Heart right ventricle (tissue), 16 donors: ENCODE data around the gene POC1B. TPM values are rescaled to one million over a fixed set of nuclear protein-coding genes. Genes with fewer than 3 reads are reported as not detected.

Experiments used
- ATAC-seq, 8 donors: fragments of 200-7000 bp; cut with Tn5 transposase; one replicate each; pipeline ENCODE4 v1.9.1; 2020; ENCODE audit warnings: mild to moderate bottlenecking in 8 of 8, moderate library complexity in 8 of 8, moderate number of reproducible peaks in 1 of 8
- DNase-seq, 2 donors: peaks; one replicate each; pipeline ENCODE4 v3.0.0-alpha.2; 2020
- H3K27ac ChIP-seq, 10 donors: fragments of 200-600 bp; sonication (generic) in 2 of 10; one replicate each; pipeline versions ENCODE4 v1.5.0 to v1.8.0; 2020 to 2022; ENCODE audit warnings: mild to moderate bottlenecking in 3 of 10
- H3K27me3 ChIP-seq, 7 donors: fragments of 200-600 bp; one replicate each; pipeline ENCODE4 v1.8.0; 2021 to 2022; ENCODE audit warnings: mild to moderate bottlenecking in 2 of 7
- H3K36me3 ChIP-seq, 9 donors: fragments of 200-600 bp; sonication (generic) in 1 of 9; one replicate each; pipeline versions ENCODE4 v1.5.0 to v1.8.0; 2020 to 2022; ENCODE audit warnings: mild to moderate bottlenecking in 2 of 9
- H3K4me1 ChIP-seq, 9 donors: fragments of 200-600 bp; sonication (generic) in 1 of 9; one replicate each; pipeline versions ENCODE4 v1.5.0 to v1.8.0; 2020 to 2022; ENCODE audit warnings: mild to moderate bottlenecking in 4 of 9
- H3K4me3 ChIP-seq, 10 donors: fragments of 200-600 bp; sonication (generic) in 2 of 10; one replicate each; pipeline versions ENCODE4 v1.5.0 to v1.8.0; 2020 to 2022; ENCODE audit warnings: mild to moderate bottlenecking in 7 of 10, moderate library complexity in 2 of 10
- H3K9me3 ChIP-seq, 11 donors: fragments of 200-600 bp in 10 of 11; sonication (generic) in 2 of 11; one replicate each; pipeline versions ENCODE4 v1.5.0 to v1.8.0; 2013 to 2022; ENCODE audit warnings: mild to moderate bottlenecking in 2 of 11, control low read depth in 1 of 11, moderate library complexity in 1 of 11
- WGBS, 2 donors: extraction: QIAGEN DNeasy Blood & Tissue Kit; methylation state at CpG; one replicate each; pipeline ENCODE4 v1.1.7; 2013; ENCODE audit warnings: inconsistent platforms in 1 of 2; 5-methylcytosine and 5-hydroxymethylcytosine counted together
- intact Hi-C, 10 donors: fragments of 100-400 bp; cut with DNase I; formaldehyde crosslinking; loops; one replicate each; pipeline versions ENCODE4 v1.11.1 to v1.14.2; 2022
- polyA plus RNA-seq, 2 donors: library from polyadenylated mRNA; stranded (reverse); fragments of 200-250 nt; gene quantifications; one replicate each; pipeline ENCODE4 v1.2.3, GENCODE V29; 2013
- total RNA-seq, 10 donors: library from RNA; stranded (reverse); fragmentation: NEBNext Ultra II Directional in 3 of 10; extraction: Animal tissue kit (Norgen Biotek cat#: 25700) in 3 of 10; gene quantifications; one replicate each; pipeline versions ENCODE4 v1.2.1 to v1.2.4, GENCODE V29; 2021 to 2023
- TF ChIP-seq, protein P1 (sequence below), 9 donors: fragments of 200-600 bp; sonication (generic) in 2 of 9; IDR thresholded peaks; one replicate each; pipeline versions ENCODE4 v1.5.0 to v1.8.0; 2021 to 2022; ENCODE audit warnings: antibody characterized with exemption in 9 of 9, mild to moderate bottlenecking in 5 of 9, moderate library complexity in 1 of 9
- donor health status: Arrhythmogenic right ventricular cardiomyopathy.
- donor health status: ischemic (EF 13 %, LVEDD 7.1; RV severe dilation, severe dysfunction).
- donor health status: healthy with polysubstance abuse.
- donor health status: DM: no; HTN: yes; CAD: no.
- donor health status: DM: no; HTN: no; CAD: no.
- donor health status: ischemic (EF 25% LVEDD 6.9; RV normal size, moderate dysfunction).
- donor health status: ischemic (EF 25% LVEDD 5.7; RV mildly dilated, moderate dysfunction).
- donor health status: healthy.
- donor health status: DM: yes; HTN: yes; CAD: no.
- donor health status: Ischemic cardiomyopathy.
- donor health status: ischemic (EF 35%, LVEDD 5.7; RV mildly dilated, moderate dysfunction).
- donor health status: nonischemic (EF 11% LVEDD 7.7; RV severe dilation, severe dysfunction).
- donor health status: DM: yes; HTN: yes; CAD: no.
- donor health status: PGD.
- donor health status: ischemic (EF 29% LVEDD 5.4; RV normal size, mild dysfunction).
- donor health status: nonischemic (EF 23%, LVEDD 6.1; RV moderate dilation, normal function).

POC1B gene
- total and polyA plus RNA-seq, 12 donors: 4.8 to 10.4 (median 8.0) TPM

DNA sequence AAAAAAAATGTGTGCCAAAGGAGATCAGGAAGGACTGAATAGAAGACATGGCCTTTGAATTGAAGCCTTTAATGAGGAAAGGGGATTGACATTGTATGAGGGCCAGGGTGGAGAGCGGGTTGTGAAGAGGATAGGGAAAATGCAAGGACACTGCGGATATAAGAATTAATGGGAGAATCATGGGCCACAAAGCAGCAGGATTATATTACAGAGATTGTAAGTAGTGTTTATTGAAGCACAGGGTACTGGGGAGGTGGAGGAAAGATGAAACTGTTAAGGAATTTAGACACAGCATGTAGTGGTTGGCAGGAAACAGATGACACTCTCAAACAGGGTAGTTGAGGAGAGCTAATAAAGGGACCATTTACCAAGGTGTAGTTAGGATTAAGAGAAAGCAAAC lies 16.4 kb upstream of the POC1B start:
- no peaks in the 10 kb centered on the region for H3K9me3 ChIP-seq
- no peak overlapping the region for H3K27ac ChIP-seq
- WGBS, 2 donors: 93 to 94% methylated on average over 2 of the region's 2 CpGs
- intact Hi-C loops: loop anchor here in 9 of 10 donors (5.0 to 10.0 kb wide), 9 partner anchors 163 to 1393 kb away; partner anchors contain the start of gene ATP2B1 (in 4 of the 9)
- H3K4me3 ChIP-seq: no peak overlapping the region
- H3K27me3 ChIP-seq: no peaks in the 10 kb centered on the region
- no peak for DNase-seq
- ATAC-seq: no peak
- peaks cover 0 to 30% (median 21%) of the 10 kb centered on the region in 9 donors for H3K4me1 ChIP-seq
- TF ChIP-seq, protein P1, sequence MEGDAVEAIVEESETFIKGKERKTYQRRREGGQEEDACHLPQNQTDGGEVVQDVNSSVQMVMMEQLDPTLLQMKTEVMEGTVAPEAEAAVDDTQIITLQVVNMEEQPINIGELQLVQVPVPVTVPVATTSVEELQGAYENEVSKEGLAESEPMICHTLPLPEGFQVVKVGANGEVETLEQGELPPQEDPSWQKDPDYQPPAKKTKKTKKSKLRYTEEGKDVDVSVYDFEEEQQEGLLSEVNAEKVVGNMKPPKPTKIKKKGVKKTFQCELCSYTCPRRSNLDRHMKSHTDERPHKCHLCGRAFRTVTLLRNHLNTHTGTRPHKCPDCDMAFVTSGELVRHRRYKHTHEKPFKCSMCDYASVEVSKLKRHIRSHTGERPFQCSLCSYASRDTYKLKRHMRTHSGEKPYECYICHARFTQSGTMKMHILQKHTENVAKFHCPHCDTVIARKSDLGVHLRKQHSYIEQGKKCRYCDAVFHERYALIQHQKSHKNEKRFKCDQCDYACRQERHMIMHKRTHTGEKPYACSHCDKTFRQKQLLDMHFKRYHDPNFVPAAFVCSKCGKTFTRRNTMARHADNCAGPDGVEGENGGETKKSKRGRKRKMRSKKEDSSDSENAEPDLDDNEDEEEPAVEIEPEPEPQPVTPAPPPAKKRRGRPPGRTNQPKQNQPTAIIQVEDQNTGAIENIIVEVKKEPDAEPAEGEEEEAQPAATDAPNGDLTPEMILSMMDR (IDR thresholded peaks at IDR 0.05): no peak
- no peaks in the 10 kb centered on the region for H3K36me3 ChIP-seq

- WGBS, 2 donors: 65 to 66% methylated on average over 3 of the region's 3 CpGs
- intact Hi-C loops: loop anchor here in 9 of 10 donors (5.0 to 10.0 kb wide), 9 partner anchors 164 to 1394 kb away; partner anchors contain the start of gene ATP2B1 (in 4 of the 9)
- no peak overlapping the region for H3K4me3 ChIP-seq
- ATAC-seq (no peak), DNase-seq (no peak)
- H3K27ac ChIP-seq: no peak overlapping the region
- peaks cover 0 to 29% (median 21%) of the 10 kb centered on the region in 9 donors for H3K4me1 ChIP-seq
- H3K27me3 ChIP-seq: no peaks in the 10 kb centered on the region
- TF ChIP-seq, protein P1 (IDR thresholded peaks at IDR 0.05): no peak
- no peaks in the 10 kb centered on the region for H3K9me3 ChIP-seq
- H3K36me3 ChIP-seq: no peaks in the 10 kb centered on the region
These were observed 14.7 kb upstream of the POC1B start for GRCh38 chr12:89540586-89540985.

DNA sequence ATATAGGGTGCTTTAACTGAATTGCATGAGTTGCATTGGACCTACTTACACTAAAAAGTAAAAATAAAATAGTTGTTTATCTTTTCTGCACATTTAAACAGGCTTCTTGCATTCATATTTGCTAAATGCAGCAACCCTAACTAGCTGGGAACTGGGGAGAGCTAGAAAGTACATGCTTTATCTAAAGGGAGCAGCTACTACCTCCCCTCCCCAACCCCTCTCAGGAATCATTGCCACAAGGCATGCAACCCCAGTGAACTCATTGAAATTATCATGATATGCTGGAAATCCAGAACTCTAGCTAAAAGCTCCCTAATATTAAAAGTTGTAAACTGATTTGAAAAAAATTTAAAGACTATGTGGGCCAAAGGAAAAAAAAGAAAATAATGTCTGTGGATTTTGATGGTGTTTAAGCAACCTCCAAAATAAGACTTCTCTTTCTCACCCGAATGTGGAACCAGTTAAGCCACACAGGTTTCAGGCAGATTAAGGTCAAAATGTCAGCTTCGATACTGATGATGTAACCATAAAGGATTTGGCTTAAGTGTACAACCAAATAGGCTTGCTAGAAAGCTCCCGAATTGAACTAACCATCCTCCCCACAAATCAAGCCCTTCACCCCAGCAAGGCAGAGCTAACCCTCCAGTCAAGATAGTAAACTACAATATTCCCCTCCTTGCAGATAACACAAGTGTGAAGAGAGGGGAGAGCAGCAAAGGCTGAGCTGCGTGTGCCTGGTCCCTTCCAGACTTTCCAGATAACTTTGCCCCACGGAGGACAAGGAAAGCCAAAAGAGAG lies 13.8 kb upstream of the POC1B start:
- Histone ChIP-seq H3K27ac (no peak overlapping the region), H3K4me1 (peaks cover 0 to 20% (median 12%) of the 10 kb centered on the region in 9 donors), H3K27me3 (no peaks in the 10 kb centered on the region), H3K9me3 (no peaks in the 10 kb centered on the region), H3K36me3 (no peaks in the 10 kb centered on the region), H3K4me3 (no peak overlapping the region)
- DNase-seq: no peak
- 63 to 90% methylated on average over 5 of the region's 5 CpGs for WGBS, 2 donors
- no peak for ATAC-seq
- TF ChIP-seq, protein P1 (IDR thresholded peaks at IDR 0.05): no peak
- intact Hi-C loops: loop anchor here in 9 of 10 donors (5.0 to 10.0 kb wide), 9 partner anchors 165 to 1395 kb away; partner anchors contain the start of gene ATP2B1 (in 4 of the 9)

DNA sequence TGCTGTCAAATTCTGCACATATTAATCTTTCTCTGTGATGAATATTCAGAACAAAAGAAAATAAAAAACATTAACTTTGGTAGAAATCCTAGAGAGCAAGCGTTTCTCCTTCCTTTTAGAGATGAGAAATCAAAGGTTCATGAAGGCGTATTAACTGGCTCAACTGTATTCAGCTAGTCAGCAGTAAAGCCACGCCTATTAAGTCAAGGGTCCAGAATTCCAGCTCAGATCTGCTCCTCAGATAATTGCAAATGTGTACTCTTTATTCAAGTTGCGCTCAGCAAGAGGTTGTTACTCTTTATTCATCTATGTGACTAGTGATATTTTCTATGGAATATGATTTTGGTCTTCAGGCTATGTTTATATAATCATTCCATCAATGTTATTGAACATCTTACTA lies 13.1 kb upstream of the POC1B start:
- Histone ChIP-seq H3K36me3 (no peaks in the 10 kb centered on the region), H3K27me3 (no peaks in the 10 kb centered on the region), H3K4me3 (no peak overlapping the region), H3K4me1 (peaks cover 0 to 14% (median 7%) of the 10 kb centered on the region in 9 donors), H3K27ac (no peak overlapping the region), H3K9me3 (no peaks in the 10 kb centered on the region)
- no peak for ATAC-seq
- intact Hi-C loops: no loop called here
- DNase-seq: no peak
- TF ChIP-seq, protein P1 (IDR thresholded peaks at IDR 0.05): no peak
- whole genome bisulfite sequencing, 2 donors: 95 to 98% methylated on average over 4 of the region's 4 CpGs
